NCI-H82 treated with DMSO at 0.1 percent for 48 hours (cell line): ENCODE data around the gene FLCN.
"Not testable (repeated sequence)": the region's sequence is repeated elsewhere in the genome, so short reads cannot be mapped to it uniquely, and the experiment has no call there.

Experiments used
- DNase-seq: peaks from one replicate; lab custom pipeline; 2025; ENCODE audit not compliant: unreplicated experiment; lab: John Stamatoyannopoulos, UW

FLCN gene

GRCh38 chr17:17214646-17215436, 22.1 kb downstream of the FLCN start:
- no peak for DNase-seq

GRCh38 chr17:17213775-17214174, 23.2 kb downstream of the FLCN start:
- DNase-seq, result no peak

GRCh38 chr17:17207998-17208397, 29.0 kb downstream of the FLCN start:
- DNase-seq, result no peak

GRCh38 chr17:17206913-17207335, 30.0 kb downstream of the FLCN start:
- DNase-seq, result no peak

GRCh38 chr17:17206124-17206912, 30.6 kb downstream of the FLCN start, which contains the start of gene PLD6:
Gene PLD6, minus strand, starts transcription at chr17:17206333. Its CDS starts 47 bp downstream, at chr17:17206286.
- peak; percentile 74 for DNase-seq

- no peak for DNase-seq
Observed at GRCh38 chr17:17205368-17206123, 31.4 kb downstream of the FLCN start.

GRCh38 chr17:17204635-17205231, 32.2 kb downstream of the FLCN start:
- DNase-seq, result no peak

- DNase-seq, result no peak
Observed at GRCh38 chr17:17204041-17204591, 32.9 kb downstream of the FLCN start.

GRCh38 chr17:17203173-17203730, 33.7 kb downstream of the FLCN start:
- DNase-seq, result no peak

- DNase-seq, result no peak
Observed at GRCh38 chr17:17201907-17202306, 35.1 kb downstream of the FLCN start.

GRCh38 chr17:17201271-17201670, 35.7 kb downstream of the FLCN start:
- no peak for DNase-seq

- DNase-seq, result no peak
Observed at GRCh38 chr17:17200831-17201230, 36.1 kb downstream of the FLCN start.

- DNase-seq, result no peak
Observed at GRCh38 chr17:17200311-17200710, 36.7 kb downstream of the FLCN start.

GRCh38 chr17:17198281-17198680, 38.7 kb downstream of the FLCN start:
- no peak for DNase-seq

- DNase-seq, result no peak
Observed at GRCh38 chr17:17196776-17197175, 40.2 kb downstream of the FLCN start.

- not testable (repeated sequence) for DNase-seq
Observed at GRCh38 chr17:17195466-17195865, 41.5 kb downstream of the FLCN start.

- DNase-seq, result no peak
Observed at GRCh38 chr17:17191961-17192381, 45.0 kb downstream of the FLCN start.

GRCh38 chr17:17191346-17191792, 45.6 kb downstream of the FLCN start:
- DNase-seq, result no peak

GRCh38 chr17:17190188-17190587, 46.8 kb downstream of the FLCN start:
- no peak for DNase-seq

GRCh38 chr17:17189559-17189958, 47.4 kb downstream of the FLCN start:
- DNase-seq, result no peak
